Measurements from ENCODE around the gene TASOR2.

GRCh38 chr10:5711642-5712041 is 27.0 kb downstream of the TASOR2 start:
- TF ChIP-seq POLR2A (IDR thresholded peaks at IDR 0.05; ENCODE audit: low read length) (no peak), GATA1 (IDR thresholded peaks at IDR 0.05; ENCODE audit: low read depth, low read length) (no peak)

Data from erythroblast (primary cell).